SIG-M5 treated with dmso at 0.1 percent for 504 hours (cell line): ENCODE data around the gene PCDHB16.
"Not testable (repeated sequence)": the region's sequence is repeated elsewhere in the genome, so short reads cannot be mapped to it uniquely, and the experiment has no call there.

Experiments
- DNase-seq: peaks from one replicate; lab custom pipeline; 2025; ENCODE audit not compliant: unreplicated experiment; lab: John Stamatoyannopoulos, UW

Gene PCDHB16

GRCh38 chr5:141225421-141225820, 43.2 kb downstream of the PCDHB16 start:
- not testable (repeated sequence) for DNase-seq

GRCh38 chr5:141234109-141234667, 52.0 kb downstream of the PCDHB16 start:
- DNase-seq = no peak
